ENCODE measurements around the gene MRPS27.

The MRPS27 gene

DNA sequence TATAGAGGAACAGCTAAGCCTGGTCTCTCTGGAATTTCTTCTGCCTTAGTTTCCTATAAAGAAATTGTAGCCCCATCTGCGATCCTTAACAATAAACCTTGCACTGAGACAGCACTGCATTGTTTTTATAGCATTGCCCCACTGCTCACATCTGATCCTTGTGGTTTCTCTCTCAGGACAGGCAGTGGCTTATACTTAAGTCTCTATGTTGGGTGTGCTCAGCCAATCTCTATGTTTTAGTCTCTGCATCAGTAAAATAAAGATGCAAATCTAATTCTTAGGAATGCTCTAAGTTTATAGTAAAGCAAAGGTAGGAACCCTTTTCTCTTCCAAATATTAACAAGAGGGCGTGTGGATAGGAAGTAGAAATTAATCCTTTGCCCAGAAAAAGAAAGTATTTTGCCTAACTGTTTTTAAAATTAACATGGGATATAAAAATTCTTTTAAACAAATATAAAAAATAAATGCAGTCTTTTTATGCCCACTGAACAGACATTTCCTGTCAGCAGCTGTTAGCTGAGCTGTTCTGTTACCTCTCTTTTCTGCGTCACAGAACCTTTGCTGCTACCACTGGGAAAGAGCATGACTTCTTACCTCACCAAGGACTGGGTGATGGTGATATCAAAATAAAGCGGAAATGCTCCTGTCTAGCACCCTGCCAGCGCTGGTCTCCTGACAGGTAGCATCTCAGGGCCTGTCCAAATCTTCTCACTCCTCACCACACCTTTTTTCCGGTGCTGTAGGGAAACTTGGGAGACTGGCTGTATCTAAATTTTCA, 29.5 kb downstream of the MRPS27 start:
- DNase-seq (ENCODE audit: low read depth in 2 of 2), result no peak

GRCh38 chr5:72288924-72289323, 31.1 kb downstream of the MRPS27 start:
- no peak for DNase-seq (ENCODE audit: low read depth in 2 of 2)

DNA sequence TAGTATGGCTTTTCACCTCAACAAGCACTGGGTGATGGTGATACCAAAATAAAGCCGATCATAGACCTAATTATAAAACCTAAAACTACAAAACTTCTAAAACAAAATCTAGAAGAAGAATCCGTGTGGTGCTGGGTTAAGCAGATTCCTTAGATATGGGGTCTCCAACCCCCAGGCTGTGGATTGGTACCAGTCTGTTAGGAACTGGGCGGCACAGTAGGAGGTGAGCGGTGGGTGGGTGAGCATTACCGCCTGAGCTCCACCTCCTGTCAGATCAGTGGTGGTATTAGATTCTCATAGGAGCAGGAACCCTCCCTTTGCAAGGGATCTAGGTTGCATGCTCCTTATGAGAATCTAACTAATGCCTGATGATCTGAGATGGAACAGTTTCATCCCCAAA, 33.2 kb downstream of the MRPS27 start:
- DNase-seq (ENCODE audit: low read depth in 2 of 2), result no peak

DNA sequence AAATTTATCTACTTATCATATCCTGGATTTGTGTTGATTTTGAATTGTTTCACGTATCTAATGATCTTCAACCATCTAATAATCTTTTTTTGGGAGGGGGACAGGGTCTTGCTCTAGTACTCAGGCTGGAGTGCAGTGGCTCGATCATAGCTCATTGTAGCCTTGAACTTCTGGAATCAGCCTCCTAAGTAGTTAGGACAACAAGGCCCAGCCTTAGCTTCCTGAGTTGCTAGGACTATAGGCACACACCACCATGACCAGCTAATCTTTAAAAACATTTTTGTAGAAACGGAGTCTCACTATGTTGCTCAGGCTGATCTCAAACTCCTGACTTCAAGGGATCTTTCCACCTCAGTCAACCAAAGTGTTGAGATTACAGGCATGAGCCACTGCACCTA, 34.6 kb downstream of the MRPS27 start:
- DNase-seq (ENCODE audit: low read depth in 2 of 2), result no peak

GRCh38 chr5:72284559-72285423, 35.2 kb downstream of the MRPS27 start:
- DNase-seq (ENCODE audit: low read depth in 2 of 2), result no peak

DNA sequence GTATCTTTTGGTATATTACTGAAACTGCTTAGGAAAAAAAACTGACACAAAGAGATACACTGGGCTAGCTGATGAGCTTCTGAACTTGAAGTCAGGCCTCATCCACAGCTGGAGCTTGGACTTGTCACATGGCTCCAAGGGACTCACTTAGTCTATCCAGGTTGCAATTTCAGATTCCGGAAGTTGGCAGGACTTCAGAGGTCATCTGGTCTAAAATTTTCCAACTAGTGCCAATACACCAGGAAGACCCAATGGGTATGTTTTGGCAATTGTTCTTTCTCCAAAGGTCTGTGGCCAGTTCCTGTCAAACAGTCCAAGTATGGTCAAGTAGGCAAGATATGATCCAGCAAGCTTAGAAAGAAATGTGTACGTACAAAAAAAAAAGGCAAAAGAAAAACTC, 36.7 kb downstream of the MRPS27 start:
- DNase-seq (ENCODE audit: low read depth in 2 of 2), result no peak

- no peak for DNase-seq (ENCODE audit: low read depth in 2 of 2)
Observed at GRCh38 chr5:72282878-72283277, 37.2 kb downstream of the MRPS27 start.

DNA sequence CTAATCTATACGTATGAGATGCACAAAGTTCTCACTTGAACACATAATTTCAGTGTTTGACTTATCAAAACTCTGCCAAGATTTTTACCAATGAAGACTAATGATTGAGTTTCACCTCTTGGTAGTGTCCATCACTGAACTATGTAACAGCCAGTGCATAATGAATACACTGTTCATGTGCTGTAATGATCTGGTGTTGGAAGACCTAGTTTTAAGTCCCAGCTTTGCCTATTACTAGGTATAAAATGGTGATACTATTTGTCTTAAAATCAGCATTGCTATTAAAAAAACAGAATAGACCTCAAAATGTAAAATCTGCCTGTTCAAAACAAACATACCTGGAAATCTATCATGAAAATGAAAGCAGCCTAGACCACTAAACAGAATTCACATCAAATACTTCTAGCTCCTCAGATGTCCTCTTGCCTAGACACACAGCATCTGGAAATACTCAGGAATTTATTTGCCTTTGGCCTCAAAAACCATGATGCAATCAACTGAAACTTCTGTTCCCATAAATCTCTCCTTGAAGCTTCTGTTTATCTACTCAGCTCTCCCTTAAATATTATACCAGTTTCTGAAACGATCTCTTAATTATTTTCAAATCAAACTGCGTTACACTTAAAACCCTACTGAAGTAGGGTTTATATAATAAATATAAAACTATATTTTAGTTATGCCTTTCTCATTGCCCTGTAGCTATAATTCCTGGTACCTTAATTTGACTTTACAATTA, 38.1 kb downstream of the MRPS27 start:
- DNase-seq (ENCODE audit: low read depth in 2 of 2), result no peak

DNA sequence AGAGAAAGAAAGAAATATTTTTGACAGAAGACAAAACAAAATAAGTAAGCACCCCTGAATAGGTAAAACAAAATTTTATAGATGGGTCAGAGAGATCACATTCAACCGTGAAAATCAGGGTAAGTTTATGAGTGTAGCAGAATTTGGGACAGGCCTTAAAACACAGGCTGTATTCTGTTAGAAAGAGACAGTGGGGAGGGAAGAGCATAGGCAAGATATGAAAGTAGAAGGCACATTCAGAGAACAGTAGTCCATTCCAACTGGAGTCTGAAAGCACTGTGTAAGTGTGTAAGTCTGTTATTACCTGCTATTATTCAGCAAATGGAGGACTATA, 38.6 kb downstream of the MRPS27 start:
- DNase-seq (ENCODE audit: low read depth in 2 of 2), result no peak

DNA sequence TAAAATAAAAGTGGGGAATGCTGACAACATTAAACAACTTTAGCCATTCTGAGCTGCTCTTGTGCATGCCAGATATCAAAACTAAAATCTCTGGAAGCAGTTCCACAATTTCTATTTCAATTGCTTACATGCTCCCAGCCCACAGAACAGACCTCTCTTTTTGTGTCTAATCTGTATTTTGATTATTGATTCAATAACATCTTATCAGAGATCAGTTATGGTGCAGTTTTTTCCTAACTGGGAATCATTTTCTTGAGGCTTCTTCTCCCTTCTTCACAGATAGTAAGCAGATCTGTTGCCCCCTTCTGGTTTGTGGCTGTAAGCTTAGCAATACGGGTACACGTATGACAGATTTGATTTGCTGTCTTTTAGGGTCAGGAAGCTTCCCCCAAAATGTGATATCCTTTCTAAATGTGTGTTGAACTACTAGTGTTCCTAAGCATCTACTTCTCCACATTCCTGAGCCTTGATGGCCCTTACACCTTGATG, 39.4 kb downstream of the MRPS27 start:
- no peak for DNase-seq (ENCODE audit: low read depth in 2 of 2)

DNA sequence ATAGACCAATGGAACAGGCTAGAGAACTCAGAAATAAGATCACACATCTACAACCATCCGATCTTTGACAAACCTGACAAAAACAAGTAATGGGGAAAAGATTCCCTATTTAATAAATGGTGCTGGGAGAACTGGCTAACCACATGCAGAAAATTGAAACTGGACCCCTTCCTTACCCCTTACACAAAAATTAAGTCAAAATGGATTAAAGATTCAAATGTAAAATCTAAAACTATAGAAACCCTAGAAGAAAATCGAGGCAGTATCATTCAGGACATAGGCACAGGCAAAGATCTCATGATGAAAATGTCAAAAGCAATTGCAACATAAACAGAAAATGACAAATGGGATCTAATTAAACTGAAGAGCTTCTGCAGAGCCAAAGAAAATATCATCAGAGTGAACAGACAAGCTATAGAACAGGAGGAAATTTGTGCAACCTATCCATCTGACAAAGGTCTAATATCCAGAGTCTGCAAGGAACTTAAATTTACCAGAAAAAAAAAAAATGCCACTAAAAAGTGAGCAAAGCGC, 43.8 kb downstream of the MRPS27 start:
- no peak for DNase-seq (ENCODE audit: low read depth in 2 of 2)

GRCh38 chr5:72273547-72273946, 46.5 kb downstream of the MRPS27 start:
- no peak for DNase-seq (ENCODE audit: low read depth in 2 of 2)

DNA sequence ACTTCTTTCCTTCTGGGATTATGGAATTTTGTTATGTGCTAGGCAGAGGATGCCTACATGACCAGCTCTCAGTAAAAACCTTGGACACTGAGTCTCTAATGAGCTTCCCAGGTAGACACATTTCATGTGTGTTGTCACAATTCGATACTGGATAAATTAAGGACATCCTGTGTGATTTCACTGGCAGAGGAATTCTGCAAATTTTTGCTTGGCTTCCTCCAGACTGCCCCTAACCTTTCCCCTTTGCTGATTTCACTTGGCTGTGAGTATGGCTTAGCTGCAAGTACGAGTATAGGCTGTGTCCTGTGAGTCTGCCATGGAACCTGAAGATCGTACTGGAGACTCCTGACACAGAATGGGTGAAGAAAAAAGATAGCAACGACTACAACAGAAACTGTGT, 47.6 kb downstream of the MRPS27 start:
- no peak for DNase-seq (ENCODE audit: low read depth in 2 of 2)

DNA sequence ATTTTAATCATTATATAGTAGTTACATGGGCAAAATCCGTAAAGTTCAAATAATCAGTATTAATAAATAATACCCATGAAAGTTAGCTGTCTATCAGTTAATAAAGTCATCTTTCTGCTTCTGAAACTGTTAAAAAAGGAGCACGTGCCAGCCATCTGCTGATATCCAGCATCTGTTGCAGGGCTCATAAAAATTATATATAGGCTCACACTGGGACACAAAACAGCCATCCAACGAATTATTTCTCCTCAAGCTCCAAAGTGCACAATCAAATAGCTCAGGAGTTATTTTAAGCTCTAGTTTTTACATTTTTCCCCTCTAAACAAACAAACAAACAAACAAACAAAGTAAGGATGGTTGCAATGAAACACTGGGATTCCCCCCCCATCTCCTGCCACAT, 48.3 kb downstream of the MRPS27 start:
- no peak for DNase-seq (ENCODE audit: low read depth in 2 of 2)

GRCh38 chr5:72270037-72270436, 50.0 kb downstream of the MRPS27 start:
- no peak for DNase-seq (ENCODE audit: low read depth in 2 of 2)

- DNase-seq (ENCODE audit: low read depth in 2 of 2), result no peak
Observed at GRCh38 chr5:72269411-72269780, 50.6 kb downstream of the MRPS27 start.

- peak in 1 of 2 experiments; percentile 37 for DNase-seq (ENCODE audit: low read depth in 2 of 2)
Observed at GRCh38 chr5:72268753-72269410, 51.2 kb downstream of the MRPS27 start.

- DNase-seq (ENCODE audit: low read depth in 2 of 2), result no peak
Observed at GRCh38 chr5:72268260-72268659, 51.8 kb downstream of the MRPS27 start.

DNA sequence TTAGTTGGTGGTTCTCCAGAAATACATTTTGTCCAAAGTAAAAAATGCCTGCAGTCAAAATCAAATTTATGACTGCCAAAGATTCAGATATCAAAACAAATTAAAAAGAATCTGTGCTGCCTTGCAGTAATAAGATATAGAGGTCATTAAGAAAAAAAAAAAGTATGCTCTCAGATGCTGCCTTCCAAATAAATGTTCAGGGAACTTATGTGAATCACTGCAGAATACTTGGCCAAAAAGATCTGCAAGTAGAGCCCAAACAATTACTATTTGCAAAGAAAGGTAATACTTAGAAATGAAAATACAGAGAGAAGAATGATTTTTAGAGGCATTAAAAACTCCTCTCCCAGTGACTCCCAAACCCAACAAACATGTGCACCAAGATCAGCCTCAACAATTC, 52.4 kb downstream of the MRPS27 start:
- no peak for DNase-seq (ENCODE audit: low read depth in 2 of 2)

DNA sequence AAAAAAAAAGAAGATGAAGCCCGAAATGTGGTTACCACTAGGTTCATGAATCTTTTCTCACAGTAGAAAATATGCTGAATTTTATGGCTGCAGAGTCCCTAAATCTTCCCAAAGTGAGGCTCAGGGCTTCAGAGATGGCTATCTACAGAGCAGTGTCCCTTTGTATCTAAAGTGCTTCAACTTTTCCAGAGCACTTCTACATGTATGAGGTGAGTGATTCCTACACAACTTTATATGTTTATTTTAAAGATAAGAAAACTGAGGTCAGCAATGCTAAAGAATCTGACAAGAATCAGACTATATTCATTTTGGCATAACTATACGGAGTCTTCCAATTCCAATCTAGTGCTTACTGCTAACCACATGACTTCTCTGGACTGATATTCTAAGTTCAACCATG, 53.2 kb downstream of the MRPS27 start:
- DNase-seq (ENCODE audit: low read depth in 2 of 2), result no peak

- DNase-seq (ENCODE audit: low read depth in 2 of 2), result no peak
Observed at GRCh38 chr5:72265032-72265877, 54.8 kb downstream of the MRPS27 start.
